Activated T-cell treated with anti-CD3 and anti-CD28 coated beads for 48 hours (primary cell): ENCODE results near the gene CDHR4.
"Not testable (repeated sequence)": the region's sequence is repeated elsewhere in the genome, so short reads cannot be mapped to it uniquely, and the experiment has no call there.

Experiments used
- DNase-seq: peaks from one replicate; pipeline ENCODE4 v3.0.0-alpha.2; 2020; ENCODE audit warnings: low read depth

The CDHR4 gene

GRCh38 chr3:49780080-49780974 lies 19.3 kb downstream of the CDHR4 start:
- no peak for DNase-seq

DNA sequence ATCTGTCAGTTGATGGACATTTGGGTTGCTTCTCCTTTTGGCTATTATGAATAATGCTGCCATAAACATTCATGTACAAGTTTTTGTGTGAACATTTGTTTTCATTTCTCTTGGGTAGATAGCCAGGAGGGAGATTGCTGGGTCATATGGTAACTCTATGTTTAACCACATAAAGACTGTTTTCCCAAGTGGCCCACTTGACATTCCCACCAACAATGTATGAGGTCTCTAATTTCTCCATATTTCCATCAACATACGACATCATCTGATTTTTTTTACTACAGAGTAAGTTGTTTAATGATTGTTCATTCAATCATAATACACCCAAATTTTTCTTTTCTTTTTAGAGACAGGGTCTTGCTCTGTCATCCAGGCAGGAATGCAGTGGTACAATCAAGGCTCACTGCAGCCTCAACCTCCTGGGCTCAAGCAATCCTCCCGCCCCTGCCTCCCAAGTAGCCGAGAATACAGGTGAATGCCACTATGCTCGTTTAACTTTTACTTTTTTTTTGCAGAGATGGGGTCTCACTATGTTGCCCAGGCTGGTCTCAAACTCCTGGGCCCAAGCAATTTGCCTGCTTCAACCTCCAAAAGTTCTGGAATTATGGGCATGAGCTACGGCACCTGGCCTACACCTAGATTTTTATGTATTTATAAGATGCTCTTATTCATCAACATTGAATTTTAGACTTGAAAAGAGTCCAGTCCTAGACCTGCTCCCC lies 20.2 kb downstream of the CDHR4 start:
- DNase-seq = no peak

DNA sequence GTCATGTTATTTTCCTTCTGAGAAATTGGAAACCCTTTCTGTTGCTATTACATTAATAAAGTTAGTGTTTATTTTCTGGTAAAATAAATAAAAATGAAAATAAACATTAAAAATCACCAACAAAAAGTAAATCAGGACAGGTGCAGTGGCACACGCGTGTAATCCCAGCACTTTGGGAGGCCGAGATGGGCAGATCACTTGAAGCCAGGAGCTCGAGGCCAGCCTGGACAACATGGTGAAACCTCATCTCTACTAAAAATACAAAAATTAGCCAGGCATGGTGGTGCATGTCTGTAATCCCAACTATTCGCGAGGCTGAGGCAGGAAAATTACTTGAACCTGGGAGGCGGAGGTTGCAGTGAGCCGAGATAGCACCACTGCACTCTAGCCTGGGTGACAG lies 23.6 kb downstream of the CDHR4 start:
- not testable (repeated sequence) for DNase-seq

GRCh38 chr3:49775538-49775937 lies 24.1 kb downstream of the CDHR4 start:
- DNase-seq = no peak

GRCh38 chr3:49772703-49773102 lies 27.0 kb downstream of the CDHR4 start:
- no peak for DNase-seq

GRCh38 chr3:49771340-49771938 lies 28.2 kb downstream of the CDHR4 start:
- DNase-seq = no peak

DNA sequence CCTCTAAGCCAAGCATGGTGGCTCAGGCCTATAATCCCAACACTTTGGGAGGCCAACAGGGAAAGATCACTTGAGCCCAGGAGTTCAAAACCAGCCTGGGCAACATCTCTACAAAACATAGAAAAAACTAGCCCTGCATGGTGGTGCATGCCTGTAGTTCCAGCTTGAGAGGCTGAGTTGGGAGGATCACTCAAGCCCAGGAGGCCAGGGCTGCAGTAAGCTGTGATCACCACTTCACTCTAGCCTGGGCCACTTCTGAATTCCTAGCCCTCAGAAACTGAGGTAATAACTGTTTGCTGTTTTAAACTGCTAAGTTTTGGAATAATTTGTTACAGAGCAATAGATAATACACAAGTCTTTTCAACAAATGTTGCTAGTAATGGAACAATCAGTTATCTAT lies 29.7 kb downstream of the CDHR4 start:
- DNase-seq = no peak

DNA sequence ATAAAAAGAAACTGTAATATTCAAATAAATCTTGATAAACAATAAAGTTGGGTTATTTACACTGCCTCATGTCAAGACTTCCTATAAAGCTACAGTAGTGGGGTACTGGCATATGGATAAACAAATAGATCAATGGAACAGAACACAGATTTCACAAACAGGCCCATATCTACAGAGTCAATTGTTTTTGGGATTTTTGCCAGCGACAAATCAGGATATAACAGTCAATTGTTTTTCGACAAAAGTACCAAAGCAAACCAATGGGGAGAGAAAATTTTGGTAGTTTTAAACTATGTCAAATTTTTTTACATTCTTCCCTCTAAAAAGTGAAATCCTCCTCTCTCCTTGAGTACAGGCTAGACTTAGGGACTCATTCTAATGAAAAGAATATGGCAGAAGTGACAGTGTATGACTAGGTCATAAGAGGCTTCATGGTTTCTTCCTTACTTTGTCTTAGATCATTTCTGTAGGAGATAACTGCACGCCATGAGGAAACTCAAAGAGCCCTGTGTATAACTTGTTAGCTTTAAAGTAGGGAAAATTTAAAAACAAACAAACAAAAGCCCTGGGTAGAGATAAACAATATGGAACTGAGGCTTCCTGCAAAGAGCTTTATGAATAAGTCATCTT lies 30.3 kb downstream of the CDHR4 start:
- DNase-seq = no peak

- no peak for DNase-seq
Observed at GRCh38 chr3:49763981-49764380, 35.7 kb downstream of the CDHR4 start.

DNA sequence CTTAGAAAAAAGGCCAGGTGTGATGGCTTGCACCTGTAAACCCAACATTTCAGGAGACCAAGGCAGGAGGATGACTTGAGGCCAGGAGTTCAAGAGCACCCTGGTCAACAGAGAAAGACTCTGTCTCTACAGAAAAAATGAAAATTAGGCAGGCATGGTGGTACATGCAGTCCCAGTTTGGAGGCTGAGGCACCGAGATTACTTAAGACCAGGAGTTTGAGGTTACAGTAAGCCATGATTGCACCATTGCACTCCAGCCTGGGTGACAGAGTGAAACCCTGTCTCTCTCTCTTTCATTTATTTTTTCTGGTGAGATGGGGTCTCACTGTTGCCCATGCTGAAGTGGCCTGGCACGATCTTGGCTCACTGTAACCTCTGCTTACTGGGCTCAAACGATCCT lies 38.0 kb downstream of the CDHR4 start:
- DNase-seq = no peak

DNA sequence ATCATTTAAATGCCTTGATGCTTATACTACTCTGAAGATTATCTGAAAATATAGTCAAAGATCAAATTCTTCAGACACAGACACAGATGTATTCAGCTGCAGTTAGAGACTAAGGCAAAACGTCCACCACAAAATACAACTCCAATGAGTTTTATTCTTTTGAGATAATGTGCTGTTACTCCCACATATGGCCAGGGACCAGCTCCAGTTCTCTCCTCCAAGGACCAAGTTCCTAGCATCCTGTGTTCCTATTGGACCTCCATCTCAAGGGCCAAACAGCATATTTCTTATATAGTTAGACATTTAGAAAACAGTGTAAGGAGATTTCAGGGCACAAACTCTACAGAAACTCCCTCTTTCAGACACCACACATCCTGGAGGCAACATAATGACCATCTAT lies 40.4 kb downstream of the CDHR4 start:
- DNase-seq = no peak

DNA sequence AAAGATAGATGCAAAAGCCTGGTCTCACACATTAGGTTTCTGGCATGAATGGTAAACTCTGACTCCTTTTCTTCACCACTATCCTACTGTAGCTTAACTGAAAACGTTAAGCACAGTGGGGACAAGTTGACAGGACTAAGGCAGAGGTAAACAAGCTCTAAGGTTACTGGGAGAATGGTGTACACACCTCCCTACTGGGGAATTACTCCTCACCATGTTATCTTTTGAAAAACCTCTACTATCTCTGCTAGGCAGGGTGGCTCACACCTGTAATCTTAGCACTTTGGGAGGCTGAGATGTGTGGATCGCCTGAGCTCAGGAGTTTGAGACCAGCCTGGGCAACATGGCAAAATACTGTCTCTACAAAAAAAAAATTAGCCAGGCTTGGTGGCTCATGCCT lies 42.5 kb downstream of the CDHR4 start:
- no peak for DNase-seq

DNA sequence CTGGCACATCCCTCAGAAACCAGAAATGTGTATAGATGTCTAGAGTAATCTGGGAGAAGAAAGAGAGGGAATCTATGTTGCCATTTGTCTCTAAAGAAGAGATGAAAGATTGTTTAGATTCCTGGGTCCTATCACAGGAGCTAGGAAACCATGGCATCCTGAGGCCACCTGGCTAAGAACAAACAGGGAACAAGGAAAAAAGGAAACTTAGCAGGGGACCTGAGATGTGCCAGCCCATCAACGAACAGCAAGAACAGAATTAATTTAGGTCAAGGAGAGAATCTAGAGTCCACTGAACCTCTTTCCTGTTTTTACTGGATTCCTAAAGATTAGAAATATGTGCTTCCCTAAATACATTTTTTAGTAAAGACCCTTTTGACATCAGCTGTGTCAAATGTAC lies 43.6 kb downstream of the CDHR4 start:
- no peak for DNase-seq

DNA sequence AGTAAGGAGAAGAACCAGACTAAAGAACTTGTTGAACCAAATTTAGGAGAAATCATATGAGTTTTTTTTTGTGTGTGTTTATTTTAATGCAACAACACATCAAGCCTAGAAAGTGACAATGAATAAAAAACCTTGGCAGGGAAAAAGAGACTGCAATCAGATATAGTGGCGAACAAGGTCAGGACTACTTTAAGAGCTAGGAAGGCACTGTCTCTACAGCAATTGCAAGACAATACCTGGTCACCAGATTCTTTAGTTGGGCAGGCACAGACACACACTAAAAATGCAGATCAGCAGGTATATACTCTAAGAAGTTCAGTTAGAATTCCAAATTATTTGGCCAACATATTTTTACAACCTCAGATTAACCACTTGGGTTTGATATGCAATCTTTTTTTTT lies 45.1 kb downstream of the CDHR4 start:
- no peak for DNase-seq

DNA sequence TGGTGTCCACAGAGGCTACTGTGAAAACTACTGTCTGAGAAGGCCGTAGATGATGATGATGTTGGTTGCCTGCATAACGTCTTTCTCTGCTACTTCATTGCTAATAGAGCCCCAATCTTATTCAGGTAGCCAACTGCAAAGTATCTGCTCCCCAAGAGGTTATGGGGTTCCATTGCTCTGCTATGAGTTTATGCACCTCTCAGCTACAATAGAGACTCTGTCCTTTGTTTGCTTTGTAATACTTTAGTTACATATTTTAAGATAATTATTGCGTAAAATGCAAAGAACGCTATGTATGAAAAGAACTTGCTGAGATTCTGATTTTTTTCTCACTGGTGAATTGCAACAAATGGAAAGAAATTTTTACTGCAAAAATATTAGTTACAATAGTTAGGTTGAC lies 48.2 kb downstream of the CDHR4 start:
- no peak for DNase-seq

- DNase-seq = no peak
Observed at GRCh38 chr3:49750056-49750455, 49.6 kb downstream of the CDHR4 start.

DNA sequence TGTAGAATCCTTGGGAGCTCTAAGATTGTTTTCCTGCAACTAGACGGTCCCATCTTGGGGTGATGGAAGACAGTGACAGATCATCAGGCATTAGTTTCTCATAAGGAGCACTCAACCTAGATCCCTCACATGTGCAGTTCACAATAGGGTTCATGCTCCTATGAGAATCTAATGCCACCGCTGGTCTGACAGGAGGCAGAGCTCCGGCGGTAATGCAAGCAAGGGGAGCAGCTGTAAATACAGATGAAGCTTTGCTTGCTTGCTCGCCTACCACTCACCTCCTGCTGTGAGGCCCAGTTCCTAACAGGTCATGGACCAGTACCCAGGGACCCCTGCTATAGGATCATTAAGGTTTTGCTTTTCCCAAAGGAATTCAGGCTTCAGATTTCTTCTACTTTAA lies 50.8 kb downstream of the CDHR4 start:
- not testable (repeated sequence) for DNase-seq

- no peak for DNase-seq
Observed at GRCh38 chr3:49747792-49748480, 51.7 kb downstream of the CDHR4 start.

- DNase-seq = no peak
Observed at GRCh38 chr3:49745986-49746385, 53.7 kb downstream of the CDHR4 start.
